NCI-H748 (cell line): ENCODE results near the gene AKR1C2.
"Not testable (repeated sequence)": the region's sequence is repeated elsewhere in the genome, so short reads cannot be mapped to it uniquely, and the experiment has no call there.

Source experiments
- DNase-seq: peaks from one replicate; lab custom pipeline; 2025; ENCODE audit not compliant: unreplicated experiment; lab: John Stamatoyannopoulos, UW

AKR1C2 gene

DNA sequence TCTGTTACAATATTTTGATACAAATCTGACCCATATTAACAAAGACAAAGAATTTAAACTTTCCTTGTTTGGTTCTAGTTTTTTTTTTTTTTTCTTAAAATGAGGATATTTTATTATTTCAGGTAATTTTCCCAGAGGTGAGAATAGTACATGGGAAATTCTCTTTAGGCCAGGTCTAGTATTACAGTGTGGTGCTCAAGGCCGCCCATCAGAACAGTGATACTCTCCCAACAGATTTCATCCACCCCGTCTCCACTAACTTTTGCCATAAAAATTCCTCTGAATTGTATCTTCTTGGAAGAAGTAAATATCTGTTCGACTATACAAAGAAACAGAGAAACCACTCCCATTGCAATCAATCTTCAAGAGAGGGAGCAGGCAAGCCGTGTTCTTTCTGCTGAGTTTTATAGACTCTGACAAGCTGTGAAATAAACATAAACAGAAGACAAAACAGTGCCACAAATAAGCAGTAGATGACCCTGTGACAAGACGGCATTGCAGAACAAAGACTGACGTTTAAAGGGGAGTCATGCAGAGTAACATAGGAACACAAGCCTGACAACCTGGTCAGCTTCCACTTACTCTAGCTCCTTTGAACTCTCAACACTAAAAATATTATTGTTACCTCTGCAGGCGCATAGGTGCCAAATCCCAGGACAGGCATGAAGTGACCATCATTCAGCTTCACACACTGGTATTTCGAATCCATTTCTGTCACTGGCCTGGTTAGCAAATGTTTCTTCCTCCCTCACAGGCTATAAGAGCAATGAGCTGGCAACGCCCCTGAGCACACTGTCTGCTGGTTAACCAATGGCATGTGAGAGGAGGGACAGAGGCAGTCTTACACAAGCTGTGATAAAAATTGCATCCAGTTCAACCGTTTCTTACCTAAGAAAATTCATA is at the start of gene AKR1C2:
Gene AKR1C2, minus strand, starts transcription at position 731 of the 903 bp plus-strand sequence. Its CDS starts 22 bp downstream, at position 709.
- DNase-seq: peak; percentile 35

DNA sequence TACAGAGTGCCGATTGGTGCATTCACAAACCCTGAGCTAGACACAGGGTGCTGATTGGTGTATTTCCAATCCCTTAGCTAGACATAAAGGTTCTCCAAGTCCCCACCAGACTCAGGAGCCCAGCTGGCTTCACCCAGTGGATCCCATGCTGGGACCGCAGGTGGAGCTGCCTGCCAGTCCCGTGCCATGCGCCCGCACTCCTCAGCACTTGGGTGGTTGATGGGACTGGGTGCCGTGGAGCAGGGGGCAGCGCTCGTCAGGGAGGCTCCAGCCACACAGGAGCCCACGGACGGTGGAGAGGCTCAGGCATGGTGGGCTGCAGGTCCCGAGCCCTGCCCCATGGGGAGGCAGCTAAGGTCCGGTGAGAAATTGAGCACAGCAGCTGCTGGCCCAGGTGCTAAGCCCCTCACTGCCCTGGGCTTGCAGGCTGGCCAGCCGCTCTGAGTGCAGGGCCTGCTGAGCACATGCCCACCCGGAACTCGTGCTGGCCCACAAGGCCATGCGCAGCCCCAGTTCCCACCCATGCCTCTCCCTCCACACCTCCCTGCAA is 49.4 kb upstream of the AKR1C2 start:
- DNase-seq: not testable (repeated sequence)

DNA sequence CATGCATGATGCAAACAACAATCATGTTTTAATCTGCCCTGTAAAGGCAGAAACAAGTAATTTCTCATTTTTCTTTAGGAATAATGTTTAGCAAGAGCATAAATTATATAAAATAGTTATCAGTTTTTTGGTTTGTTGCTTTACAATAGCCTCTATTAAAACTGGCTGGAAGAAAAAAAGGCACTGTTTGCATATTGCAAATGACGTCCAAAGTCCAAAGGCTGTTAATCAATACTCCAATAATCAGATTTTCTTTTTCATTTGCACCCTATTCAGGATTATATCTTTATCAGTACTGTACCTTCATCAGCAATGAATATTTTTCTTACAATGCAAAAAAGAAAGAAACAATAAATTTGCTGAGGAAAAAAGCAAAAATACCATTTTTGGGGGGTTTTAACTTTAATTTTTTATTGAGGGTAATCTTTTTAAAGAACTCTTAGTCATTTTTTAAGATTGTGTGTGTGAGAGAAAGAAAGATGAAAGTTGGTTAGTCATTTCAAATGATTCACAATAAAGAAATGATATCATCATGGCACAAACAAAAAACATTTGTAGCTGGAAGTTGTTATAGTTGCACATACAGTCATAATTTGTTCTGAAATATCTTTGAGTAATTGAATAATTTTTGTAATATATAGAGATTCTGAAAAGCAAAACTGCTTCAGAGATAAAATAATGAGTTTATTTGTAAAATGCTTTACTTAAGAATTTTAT is 44.4 kb upstream of the AKR1C2 start:
- DNase-seq: no peak

DNA sequence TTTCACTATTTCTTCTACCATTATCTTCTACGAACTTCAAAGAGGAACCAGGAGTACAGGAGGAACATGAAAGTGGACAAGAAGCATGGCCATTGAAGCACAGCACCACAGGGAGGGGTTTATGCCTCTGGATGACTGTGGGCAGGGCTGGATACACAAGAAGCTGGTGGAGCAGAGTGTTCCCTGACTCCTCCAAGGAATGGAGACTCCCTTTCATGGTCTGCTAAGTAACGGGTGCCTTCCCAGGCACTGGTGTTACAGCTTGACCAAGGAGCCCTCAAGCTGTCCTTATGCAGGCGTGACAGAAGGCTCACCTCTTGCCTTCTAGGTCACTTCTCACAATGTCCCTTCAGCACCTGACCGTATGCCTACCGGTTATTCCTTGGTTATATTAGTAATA is 43.4 kb upstream of the AKR1C2 start:
- not testable (repeated sequence) for DNase-seq

DNA sequence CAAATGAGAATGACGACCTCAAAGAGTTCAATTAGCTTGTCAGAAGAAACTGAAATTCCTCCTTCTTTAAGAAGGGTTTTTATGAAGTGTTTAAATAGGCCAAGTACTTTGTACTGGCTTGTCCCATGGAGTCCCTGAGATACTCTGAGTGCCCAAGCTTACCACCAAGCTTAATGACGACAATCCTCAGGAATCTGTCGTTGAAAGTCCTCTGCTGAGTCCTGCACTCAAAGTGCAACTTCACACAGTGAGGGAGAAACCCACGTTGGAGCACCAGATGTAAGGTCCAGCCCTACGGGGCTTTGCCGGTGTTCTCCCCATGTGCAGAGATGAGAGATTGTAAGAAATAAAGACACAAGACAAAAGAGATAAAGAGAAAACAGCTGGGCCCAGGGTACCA is 42.8 kb upstream of the AKR1C2 start:
- no peak for DNase-seq

DNA sequence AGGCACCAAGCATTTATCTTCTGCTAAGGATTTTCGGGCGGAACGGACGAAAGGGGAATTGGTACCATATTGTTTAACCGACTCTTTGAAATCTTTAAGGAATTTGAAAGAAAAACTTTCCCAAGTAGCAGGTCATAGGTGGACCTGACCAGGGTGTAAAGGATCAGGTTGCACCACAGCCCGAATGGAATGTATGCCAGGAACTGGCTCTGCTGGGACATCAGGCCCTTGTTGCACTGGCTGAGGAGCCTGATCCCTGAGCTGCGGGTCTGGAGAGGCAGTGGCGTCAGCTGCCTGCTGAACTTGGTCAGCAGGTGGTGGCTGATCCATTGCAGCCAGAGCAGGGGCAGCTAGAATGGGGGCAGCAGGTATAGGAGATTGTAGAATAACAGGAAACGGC is 41.4 kb upstream of the AKR1C2 start:
- no peak for DNase-seq

DNA sequence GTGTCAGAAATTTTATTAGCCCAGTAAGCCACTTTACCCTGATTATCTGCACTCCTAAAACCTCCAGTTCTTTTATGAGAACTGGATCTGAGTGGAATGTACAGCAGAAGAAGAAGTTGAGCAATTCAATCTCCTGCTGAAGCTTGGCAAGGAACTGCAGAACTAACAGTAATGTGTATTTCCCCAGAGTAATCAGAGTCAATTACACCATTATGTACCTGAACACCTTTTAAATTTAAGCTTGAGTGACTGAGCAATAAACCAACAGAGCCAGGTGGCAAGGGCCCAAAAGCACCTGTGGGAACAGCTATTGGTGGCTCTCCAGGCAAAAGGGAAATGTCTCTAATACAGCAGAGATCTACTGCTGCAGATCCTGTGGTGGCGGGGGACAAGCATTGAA is 40.1 kb upstream of the AKR1C2 start:
- peak; percentile 92 for DNase-seq

DNA sequence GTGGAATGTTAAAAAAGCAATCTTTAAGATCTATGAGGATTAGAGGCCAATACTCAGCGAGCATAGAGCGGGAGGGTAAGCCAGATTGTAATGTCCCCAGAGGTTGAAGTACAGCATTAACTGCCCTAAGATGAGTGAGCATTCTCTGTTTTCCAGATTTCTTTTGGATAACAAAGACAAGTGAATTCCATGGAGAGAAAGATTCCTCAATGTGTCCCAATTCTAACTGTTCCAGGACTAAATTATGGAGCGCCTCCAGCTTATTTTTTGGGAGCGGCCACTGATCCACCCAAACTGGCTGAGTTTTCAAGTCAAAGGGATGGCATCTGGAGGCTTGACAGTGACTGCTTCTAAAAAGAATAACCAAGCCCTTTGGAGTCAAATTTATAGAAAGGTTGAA is 39.3 kb upstream of the AKR1C2 start:
- no peak for DNase-seq

DNA sequence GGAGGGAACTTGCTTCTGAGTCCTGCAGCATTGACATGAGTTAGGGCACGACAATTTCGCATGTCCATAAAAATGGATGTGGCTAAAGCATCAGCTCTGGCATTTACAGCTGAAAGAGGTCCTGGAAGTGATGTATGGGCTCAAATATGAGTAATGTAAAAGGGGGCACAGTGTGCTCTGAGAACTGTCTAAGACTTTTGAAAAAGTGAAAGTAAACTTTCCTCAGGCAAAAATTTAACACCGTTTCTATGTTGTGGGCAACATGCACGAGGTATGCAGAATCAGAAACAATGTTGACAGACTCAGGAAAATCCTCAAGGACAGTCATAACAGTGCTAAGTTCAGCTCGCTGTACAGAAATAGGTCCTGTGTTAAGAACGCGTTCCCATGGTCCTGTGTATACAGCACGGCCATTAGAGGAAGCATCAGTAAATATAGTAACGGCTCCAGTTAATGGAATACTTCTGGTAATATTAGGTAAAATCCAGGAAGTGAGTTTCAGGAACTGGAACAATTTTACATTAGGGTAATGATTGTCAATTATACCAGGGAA is 37.9 kb upstream of the AKR1C2 start:
- DNase-seq: peak; percentile 34

DNA sequence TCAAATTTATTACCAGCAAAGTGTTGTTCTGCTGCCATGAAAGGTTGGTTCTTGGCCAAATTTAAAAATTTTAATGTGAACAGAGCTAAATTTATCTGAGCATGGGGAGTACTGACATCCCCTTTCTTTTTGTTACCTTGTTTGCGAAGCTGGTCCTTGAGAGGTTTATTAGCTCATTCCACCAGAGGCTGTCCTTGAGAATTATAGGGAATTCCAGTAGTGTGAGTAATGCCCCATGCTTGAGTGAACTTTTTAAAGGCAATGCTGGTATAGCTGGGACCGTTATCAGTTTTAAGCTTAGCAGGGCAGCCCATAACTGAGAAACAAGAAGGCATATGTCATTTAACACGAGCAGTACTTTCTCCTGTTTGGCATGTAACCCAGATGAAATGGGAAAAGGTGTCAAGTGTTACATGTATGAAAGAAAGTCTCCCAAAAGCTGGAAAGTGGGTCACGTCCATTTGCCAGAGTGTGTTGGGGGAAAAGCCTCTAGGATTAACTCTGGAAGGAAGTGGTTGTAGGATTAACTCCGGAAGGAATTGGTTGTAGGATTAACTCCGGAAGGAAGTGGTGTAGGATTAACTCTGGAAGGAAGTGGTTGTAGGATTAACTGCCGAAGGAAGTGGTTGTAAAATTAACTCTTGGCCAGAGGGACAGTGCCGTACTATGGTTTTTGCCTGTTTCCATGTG is 37.3 kb upstream of the AKR1C2 start:
- no peak for DNase-seq

DNA sequence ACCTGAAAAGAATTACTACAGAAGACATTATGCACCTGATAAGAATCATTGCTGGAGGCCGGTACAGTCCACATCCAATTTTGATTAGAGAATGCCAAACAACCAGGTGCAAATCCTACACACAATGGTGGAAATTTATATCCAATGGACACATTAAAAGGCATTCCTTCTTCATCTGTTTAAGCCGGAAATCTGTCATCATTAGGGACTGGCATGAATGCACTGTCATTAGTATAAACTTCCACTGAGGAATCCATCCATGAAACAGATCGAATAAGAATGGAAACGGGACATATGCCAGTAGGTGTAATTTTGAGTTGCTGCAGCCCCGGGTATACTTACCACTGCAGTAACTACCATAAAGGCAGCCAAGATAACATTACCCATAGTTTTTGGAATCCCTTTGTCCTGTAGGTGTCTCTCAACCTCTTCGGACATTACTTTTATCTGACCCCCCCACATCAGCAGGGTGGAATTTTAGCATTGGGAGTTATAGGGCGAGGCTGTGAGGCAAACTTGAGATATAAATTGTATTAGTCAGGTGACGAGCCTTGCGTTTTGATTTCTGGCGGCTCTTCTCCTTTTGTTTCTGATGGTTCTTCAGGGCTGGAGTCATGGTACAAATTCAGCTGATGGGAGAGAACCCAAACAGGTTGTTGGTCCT is 36.5 kb upstream of the AKR1C2 start:
- DNase-seq: no peak

DNA sequence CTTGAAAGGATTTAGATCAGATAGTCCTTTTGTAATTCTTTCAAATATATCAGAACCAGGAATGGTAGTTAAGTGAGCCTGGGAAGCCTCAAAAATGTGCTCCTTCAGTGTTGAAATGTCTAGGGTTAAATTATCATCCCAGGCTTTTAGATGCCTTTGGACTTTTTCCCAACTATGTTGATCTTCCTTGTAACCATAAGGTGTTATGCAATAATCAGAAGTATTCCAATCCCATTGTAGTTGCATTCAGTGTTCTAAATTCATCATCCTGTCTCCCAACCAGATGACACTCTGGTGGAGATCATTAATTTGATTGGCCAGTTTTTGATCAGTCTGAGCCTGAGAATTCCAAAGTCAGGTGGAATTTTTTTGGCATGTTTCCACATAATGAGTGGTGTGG is 35.1 kb upstream of the AKR1C2 start:
- DNase-seq: no peak

DNA sequence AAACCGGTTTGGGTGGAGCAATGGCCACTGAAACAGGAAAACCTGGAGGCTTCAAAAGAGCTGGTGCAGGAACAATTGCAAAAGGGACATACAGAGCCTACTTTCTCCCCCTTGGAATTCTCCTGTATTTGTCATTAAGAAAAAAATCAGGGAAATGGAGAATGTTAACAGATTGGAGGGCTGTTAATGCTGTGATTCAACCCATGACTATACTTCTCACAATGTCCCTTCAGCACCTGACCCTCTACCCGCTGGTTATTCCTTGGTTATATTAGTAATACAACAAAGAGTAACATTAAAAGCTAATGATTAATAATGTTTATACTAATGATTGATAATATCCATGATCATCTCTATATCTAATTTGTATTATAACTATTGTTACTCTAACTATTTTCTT is 34.4 kb upstream of the AKR1C2 start:
- no peak for DNase-seq

DNA sequence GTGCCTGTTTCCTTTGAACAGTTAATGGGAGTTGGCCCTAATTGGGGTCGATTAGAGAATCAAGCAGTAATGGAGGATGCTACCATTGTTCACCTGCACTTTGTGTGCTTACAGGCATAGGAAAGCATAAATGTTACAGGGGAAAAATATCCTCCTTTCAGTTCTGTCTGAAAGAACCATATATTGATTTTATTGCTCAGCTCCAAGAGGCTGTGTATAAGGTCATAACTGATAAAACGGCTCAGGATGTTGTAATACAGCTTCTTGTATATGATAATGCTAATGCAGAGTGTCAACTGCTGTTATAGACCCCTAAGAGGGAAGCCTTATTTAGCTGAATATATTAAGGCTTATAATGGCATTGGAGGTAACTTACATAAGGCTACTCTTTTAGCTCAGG is 32.9 kb upstream of the AKR1C2 start:
- peak; percentile 88 for DNase-seq

DNA sequence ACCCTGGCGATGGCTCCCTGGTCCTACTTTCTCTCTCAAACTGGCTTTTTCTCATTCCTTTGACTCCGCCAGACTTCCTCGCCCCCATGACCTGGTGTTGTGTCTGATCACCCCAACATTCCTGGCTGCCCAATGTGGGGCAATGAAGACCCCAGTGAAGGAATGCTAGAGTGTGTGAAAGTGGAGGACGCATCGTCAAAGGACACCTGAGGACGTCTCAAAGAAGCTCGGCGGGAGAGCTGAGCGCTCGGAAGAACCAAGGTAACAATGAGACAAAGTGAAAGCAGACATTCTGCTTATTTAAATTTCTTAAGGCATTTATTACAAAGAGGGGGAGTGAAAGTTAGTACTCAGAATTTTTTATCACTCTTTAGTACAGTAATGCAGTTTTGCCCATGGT is 31.7 kb upstream of the AKR1C2 start:
- DNase-seq: no peak

DNA sequence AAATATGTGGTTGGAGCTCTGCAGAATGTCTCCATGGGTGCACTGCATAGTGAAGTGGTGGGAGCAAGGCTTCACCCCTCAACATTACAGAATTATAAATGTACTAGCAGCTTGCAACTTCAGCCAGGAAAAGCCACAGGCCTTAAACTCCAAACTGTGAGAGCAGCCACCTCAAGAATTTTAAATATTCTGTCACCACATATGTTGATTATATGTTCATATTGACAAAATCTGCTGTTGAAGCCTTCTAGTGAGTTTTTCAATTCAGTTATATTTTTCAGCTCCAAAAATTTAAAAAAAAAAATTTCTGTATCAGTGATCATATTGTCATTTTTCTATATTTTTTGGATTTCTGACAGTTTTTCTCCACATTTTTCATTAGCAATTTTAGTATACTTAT is 30.9 kb upstream of the AKR1C2 start:
- no peak for DNase-seq

DNA sequence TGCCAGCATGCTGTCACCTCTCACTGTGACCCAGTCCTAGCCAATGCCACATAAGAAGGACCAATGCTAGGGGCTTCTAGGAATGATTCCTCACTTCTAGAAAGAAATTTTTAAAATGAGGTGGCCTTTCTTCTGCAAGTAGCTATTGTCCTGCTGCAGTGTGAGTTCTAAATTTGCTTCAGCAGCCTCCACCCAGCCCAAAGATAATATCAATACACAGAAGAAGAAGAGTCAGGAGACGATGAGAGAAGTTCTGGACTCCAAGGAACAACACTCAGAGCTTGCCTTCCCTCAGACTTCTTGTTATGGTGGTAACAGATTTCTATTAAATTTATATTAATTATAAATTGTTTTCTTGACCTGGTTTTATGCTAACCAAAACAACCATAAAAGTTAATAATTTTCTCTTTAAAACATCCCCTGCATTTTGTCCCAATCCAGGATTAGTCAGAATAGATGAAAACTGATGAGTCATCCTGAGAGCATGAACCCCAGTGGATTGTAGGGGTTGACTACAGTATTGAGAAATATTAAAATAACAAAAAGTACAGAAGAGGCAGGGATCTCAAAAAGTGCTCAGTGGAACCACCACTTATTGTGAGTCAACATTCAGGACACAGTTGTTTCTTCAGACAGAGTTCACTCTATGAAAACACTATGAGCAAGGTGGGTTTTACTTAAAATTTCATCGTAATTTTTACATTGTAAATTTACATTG is 29.6 kb upstream of the AKR1C2 start:
- no peak for DNase-seq

DNA sequence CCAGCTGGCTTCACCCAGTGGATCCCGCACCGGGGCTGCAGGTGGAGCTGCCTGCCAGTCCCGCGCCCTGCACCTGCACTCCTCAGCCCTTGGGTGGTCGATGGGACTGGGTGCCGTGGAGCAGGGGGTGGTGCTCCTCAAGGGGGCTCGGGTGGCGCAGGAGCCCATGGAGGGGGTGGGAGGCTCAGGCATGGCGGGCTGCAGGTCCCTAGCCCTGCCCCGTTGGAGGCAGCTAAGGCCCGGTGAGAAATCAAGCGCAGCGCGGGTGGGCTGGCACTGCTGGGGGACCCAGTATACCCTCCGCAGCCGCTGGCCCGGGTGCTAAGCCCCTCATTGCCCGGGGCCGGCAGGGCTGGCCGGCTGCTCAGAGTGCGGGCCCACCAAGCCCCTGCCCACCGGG is 28.8 kb upstream of the AKR1C2 start:
- not testable (repeated sequence) for DNase-seq

DNA sequence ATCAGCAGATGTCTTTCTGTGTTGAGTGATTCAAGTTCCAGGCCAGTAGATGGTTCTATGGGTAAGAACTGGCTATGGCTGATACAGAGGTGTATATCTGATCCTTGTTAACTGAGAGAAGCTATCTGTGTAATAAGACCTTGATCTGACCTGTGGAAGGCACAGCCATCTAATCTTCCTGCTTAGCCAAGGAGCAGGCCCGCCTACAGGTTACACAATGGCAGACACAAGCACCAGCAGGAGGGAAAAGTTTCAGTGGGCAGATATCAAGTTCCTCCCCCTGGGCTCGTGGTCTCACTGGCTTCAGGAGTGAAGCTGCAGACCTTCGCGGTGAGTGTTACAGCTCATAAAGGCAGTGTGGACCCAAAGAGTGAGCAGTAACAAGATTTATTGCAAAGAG is 27.9 kb upstream of the AKR1C2 start:
- not testable (repeated sequence) for DNase-seq

DNA sequence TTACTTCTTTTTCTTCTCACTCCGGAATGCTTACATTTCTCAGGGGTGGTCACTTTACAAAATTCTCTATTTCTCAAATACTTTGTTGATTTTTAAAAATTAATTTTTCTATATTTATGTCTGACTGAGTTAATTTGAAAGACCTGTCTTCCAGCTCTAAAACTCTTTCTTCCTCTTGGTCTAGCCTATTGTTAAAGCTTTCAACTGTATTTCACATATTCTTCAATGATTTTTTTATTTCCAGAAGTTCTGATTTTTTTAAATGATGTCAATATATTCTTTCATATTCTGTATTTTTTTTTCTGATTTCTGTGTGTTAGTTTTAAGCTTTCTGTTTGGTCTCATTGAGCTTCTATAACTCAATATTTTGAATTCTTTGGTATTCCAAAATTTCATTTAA is 27.3 kb upstream of the AKR1C2 start:
- no peak for DNase-seq
